Myocyte (in vitro differentiated cells): ENCODE data around the gene PTRH1. TPM values are rescaled to one million over a fixed set of nuclear protein-coding genes. Genes with fewer than 3 reads are reported as not detected.
A peak's percentile ranks its signal among the peaks of the same experiment; 100 is the strongest.

Source experiments
- DNase-seq: peaks from one replicate; pipeline ENCODE4 v3.0.0-alpha.2; 2012; ENCODE audit warnings: low read depth
- total RNA-seq: library from RNA; depleted of rRNA; stranded (reverse); fragments of >200 nt; gene quantifications from 2 replicates; pipeline ENCODE4 v1.2.3, GENCODE V29; 2014

The PTRH1 gene
- total RNA-seq, 1 donor from 2014 or later = 35.6 TPM

DNA sequence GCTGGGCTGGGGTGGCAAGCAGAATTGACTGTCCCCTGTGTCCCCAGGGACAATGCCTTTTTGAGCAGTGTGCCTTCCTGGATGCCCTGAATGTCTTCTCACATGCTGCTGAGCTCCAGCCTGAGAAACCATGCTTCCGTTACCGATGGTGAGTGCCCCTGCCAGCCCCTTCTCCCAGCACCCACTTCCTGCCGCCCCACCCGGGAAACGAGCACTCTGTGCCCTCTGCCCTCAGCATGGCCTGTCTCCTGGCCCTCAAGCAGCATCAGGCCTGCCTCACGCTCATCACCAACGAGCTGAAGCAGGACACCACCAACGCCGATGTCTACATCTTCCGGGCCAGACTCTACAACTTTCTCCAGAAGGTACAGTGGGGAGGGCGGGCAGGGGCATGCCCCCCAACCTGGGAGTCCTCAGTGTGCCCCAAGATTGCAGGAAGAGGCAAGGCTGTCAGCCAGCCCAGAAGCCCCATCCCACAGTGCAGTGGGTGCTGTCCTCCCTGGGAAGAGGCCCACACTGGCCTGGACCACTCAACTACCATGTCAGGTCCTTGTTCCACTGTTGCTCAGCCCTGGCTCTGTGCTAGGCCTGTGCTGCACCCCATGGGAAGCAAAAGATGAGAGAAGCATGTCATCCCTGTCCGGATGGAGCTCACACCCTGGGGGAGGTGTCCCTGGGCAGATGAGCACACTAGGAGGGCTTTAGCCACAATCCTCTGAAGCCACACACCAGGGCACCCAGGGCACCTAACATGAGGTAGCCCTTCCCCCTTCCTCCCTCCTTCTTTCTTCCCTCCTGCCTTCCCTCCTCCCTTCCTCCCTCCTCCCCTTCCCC, 4.8 kb upstream of the PTRH1 start:
- no peak for DNase-seq

GRCh38 chr9:127717766-127718165, 2.3 kb upstream of the PTRH1 start:
- DNase-seq = no peak

DNA sequence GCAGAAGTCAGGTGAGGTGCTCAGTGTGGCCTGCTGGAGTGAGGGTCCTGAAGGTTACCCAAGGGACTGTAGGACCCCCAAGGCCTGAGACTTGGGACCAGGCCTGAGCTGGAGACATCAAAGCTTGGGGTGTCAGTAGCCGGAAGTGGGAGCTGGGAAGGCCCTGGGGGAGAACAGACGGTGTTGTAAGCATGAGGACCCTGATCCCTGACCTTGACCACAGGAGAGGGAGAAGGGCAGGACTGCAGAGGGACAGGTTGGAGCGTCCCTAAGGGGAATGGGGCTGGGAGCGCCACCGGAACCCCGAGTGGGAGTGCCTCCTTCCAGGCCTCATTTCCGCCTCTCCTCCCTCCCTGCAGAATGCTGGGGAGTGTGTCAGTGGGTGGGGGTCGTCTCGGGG, 949 bp upstream of the PTRH1 start:
- no peak for DNase-seq

DNA sequence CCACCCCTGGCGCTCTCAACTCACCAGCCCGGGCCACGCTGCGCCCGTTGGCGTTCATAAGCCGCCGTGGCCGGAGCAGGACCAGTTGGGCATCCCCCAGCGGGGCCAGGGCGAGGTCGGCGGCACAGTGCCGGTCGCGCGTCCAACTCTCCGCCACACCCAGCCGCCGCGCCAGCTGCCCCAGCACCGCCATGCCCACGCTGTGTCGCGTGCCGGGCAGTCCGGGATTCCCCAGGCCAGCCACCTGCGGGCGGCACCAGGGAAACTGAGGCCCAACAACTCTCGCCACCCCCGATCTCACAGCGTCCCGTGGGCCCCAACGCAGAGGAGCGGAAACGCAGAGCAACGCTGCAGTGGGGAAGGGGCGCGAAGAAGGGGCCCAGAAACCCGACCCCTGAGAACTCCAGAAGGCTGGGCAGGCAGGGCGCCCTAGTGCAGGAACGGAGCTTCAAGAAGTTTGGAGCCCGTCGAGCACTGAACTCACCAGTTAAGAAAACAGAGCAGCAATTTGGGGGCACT, 453 bp downstream of the PTRH1 start:
- peak; percentile 70 for DNase-seq

DNA sequence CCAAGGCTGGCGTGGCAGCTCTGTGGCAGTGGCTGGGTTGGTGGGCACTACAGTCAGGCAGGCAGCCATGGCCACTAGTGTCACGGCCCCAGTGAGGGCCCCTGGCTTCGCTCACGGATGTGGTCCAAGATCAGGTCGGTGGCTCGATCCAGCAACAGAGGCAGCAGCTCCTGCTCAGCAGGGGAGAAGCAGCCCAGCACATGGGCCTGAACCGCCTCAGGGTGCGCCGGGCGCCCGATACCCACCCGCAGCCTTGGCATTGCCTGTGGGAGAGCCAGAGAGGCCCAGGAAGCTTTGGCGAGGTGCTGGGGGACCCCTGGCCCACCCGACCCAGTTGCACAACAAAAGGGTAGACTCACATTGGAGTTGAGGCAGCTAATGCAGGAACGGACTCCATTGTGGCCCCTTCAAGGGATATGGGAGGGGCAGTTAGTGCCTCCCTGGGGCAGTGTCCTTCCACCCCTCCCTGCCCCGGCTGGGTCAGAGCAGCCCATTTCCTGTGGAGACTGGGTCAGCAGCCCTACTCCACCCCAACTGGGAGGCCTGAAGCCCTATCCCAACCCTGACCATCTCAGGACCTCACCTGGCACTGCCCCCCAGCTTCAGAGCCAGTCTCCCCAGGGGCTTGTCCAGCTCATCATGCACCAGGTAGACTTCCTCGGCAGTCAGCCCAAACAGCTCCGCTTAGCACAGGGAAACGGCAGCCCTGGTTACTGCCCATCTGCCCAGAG, 1.3 kb downstream of the PTRH1 start:
- DNase-seq = no peak

DNA sequence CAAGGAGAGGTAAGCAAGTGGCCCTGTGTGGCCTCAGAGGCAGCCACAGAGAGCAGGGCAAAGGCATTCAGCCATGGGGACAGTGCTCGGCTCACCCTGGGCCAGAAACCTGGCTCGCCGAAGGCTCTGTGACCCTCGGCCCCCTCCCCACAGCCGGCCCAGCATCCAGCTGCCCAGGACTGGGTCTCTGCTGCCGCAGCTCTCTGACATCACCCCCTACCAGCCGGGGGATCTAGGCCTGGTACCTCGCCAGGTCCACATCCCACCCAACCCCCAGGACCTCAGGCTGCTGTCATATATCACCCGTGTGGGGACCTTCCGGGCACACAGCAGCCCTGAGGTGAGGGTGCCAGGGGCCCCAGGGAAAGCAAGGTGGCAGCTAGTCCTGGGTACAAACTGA, 2.6 kb downstream of the PTRH1 start:
- DNase-seq = no peak

DNA sequence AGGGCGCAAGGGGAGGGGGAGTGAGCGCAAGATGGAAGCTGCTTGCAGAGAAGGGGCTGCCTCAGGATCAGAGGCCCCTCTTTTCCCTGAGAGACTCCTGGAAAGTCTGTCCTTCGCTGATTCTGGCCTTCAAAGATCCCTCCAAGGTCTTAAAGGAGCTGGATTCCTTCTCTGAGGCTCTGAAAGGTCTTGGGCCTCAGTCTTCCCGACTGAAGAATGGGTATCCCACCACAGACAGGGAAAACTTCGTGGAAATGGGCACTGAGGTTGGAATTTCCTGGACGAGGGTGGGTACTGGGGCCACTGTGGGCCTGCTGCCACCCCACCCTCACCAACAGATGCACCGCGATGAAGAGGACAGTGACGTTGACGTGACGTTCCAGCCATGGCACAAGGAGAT, 3.1 kb downstream of the PTRH1 start:
- DNase-seq = no peak

DNA sequence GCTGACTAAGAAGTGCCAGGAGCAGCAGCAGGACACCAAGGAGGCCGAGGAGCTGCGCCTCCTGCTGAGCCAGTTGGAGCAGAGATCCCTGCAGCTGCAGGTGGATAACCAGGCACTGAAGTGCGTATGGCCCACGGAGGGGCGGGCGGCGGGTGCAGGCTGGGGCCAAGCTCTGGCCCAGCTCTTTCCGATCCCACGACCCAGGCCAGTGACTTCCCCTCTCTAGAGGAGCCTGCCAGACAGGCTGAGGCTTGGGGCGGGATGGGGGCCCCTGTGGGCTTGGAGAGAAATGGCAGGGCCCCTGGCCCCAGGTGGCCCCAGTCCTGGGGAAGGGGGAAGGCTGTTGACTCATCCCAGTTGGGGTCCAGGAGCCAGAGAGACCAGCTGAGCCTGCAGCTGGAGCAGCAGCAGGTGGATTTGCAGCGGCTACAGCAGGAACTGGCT, 3.6 kb downstream of the PTRH1 start:
- DNase-seq = no peak

- no peak for DNase-seq
Observed at GRCh38 chr9:127711226-127711701, 4.2 kb downstream of the PTRH1 start.

DNA sequence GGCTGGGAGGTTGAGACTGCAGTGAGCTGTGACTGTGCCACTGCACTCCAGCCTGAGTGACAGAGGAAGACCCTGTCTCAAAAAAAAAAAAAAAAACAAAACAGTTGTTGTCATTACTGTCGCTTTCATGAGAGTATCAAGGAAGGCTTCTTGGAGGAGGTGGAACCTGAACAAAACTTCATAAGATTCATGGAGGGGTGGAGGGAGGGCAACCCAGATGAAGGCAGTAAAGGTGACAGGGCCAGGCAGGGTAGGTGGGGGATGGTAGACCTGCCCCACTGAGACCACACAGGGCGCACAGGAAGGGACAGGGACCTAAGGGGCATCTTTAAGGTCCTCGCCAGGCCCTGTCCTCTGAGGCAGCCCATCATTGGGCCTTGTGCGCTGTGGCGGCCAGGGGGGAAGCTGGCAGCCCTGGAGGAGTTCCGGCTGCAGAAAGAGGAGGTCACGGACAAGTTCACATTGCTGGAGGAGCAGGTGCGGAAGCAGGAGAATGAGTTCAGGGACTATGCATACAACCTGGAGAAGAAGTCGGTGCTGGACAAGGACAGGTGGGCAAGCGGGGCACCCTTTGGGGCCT, 5.2 kb downstream of the PTRH1 start:
- DNase-seq = no peak

- no peak for DNase-seq
Observed at GRCh38 chr9:127708952-127709587, 6.4 kb downstream of the PTRH1 start.

GRCh38 chr9:127707766-127708165, 7.7 kb downstream of the PTRH1 start:
- no peak for DNase-seq

- DNase-seq = no peak
Observed at GRCh38 chr9:127706836-127707241, 8.6 kb downstream of the PTRH1 start, which contains the start of gene CFAP157. Gene CFAP157 (plus strand): TSS chr9:127706988. CDS start chr9:127707032, 44 bp downstream.

DNA sequence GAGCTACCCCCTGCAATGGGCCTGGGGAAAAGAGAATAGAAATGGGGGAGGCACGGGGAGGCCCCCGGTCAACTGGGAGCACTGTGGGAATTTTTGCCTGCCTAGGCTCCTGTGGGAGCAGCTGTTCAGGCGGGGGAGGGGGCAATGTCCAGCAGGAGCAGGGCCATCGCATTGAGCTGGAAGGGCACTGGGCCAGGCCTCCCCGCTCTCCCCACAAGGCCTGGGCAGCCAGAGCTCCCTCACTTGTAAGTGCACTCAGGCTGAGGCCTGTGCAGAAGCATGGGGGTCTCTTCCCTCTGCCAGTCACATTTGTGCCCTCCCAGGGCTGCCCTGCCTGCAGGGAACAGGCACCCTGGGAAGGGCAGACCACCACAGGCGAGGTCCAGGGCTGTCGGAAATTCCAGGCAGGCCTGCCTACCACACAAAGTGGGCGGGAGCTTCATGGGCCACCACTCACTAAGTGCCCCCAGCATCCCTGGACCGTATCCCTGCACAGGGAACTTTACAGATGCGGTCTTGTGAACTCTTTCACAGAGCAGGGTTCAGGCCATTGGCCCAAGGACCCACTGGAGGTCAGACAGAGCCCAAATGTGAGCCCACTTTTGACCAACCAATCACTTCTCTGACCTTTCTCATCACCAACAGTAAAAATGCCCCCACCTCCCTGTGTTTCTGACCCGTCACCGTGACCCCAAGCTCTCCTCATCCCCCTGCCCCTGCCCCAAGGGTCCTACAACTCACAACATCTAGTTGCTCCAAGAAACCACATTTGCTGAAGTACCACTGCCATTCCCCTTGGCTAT, 9.7 kb downstream of the PTRH1 start:
- peak; percentile 78 for DNase-seq

DNA sequence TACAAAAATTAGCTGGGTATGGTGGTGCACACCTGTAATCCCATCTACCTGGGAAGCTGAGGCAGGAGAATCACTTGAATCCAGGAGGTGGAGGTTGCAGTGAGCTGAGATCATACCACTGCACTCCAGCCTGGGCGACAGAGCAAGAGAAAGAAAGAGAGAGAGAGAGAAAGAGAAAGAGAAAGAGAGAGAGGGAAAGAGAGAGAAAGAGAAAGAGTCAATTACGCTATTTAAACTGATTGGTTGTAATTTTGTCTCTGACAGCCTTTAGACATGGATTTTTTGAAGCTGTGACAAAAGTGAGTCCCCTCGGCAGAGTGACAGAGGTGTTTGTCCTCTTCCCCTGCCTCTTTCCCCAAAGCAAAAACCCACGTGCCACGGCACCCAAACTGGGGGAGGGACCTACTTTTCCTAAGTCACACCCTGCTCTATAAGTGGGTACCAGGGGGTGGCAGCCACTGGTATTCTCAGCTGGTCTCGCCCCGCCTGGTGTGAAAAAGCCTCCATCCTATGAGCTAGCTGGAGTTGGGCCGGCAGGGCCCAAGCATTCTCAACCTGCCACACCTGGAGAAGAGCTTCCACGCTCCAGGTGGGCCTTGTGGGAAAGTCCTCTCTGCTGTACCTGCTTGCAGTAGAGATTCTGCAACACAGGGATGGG, 12.0 kb downstream of the PTRH1 start:
- no peak for DNase-seq

GRCh38 chr9:127700594-127701255, 14.7 kb downstream of the PTRH1 start:
- peak; percentile 74 for DNase-seq

- DNase-seq = no peak
Observed at GRCh38 chr9:127700140-127700539, 15.3 kb downstream of the PTRH1 start.

GRCh38 chr9:127698985-127699670, 16.3 kb downstream of the PTRH1 start:
- peak; percentile 92 for DNase-seq

DNA sequence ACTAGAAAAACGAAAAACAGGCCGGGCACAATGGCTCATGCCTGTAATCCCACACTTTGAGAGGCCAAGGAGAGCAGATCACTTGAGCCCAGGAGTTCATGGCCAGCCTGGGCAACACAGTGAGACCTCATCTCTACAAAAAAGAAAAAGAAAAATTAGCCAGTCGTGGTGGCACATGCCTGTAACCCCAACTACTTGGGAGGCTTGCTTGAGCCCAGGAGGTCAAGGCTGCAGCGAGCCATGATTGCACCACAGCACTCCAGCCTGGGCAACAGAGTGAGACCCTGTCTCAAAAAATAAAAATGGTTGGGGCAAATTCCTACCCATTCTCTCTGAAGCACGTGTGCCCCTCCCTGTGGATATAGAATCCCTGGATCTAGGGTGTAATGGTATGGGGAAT, 17.1 kb downstream of the PTRH1 start:
- no peak for DNase-seq
